Effector memory CD8-positive, alpha-beta T cell (primary cell): ENCODE results near the gene IQSEC1.

ENCODE experiments used
- ATAC-seq: fragments of 150-1000 bp; cut with Tn5 transposase; replicated peaks from 2 replicates; pipeline ENCODE4 v1.10.0; 2021; ENCODE audit warnings: mild to moderate bottlenecking, moderate library complexity
- DNase-seq, 3 experiments: peaks; one replicate each; pipeline ENCODE4 v3.0.0; 2021
- H3K27ac Mint-ChIP-seq, 2 donors: one replicate each; pipeline ENCODE4 v1.8.0; 2022; ENCODE audit warnings: mild to moderate bottlenecking in 2 of 2, mixed read lengths in 2 of 2, moderate library complexity in 2 of 2
- H3K27me3 Mint-ChIP-seq, 2 donors: one replicate each; pipeline ENCODE4 v1.8.0; 2022; ENCODE audit warnings: mixed read lengths in 2 of 2
- H3K36me3 Mint-ChIP-seq: one replicate; pipeline ENCODE4 v1.8.0; 2022; ENCODE audit warnings: mild to moderate bottlenecking, moderate library complexity, mixed read lengths; ENCODE audit not compliant: insufficient read depth
- H3K4me1 Mint-ChIP-seq, 2 donors: one replicate each; pipeline ENCODE4 v1.8.0; 2022; ENCODE audit warnings: low read depth in 2 of 2, mixed read lengths in 2 of 2
- H3K4me3 Mint-ChIP-seq, 2 donors: one replicate each; pipeline ENCODE4 v1.8.0; 2022; ENCODE audit warnings: mild to moderate bottlenecking in 2 of 2, mixed read lengths in 2 of 2, moderate library complexity in 2 of 2
- H3K9me3 Mint-ChIP-seq, 2 donors: one replicate each; pipeline ENCODE4 v1.8.0; 2022; ENCODE audit warnings: mixed read lengths in 2 of 2

The IQSEC1 gene

DNA sequence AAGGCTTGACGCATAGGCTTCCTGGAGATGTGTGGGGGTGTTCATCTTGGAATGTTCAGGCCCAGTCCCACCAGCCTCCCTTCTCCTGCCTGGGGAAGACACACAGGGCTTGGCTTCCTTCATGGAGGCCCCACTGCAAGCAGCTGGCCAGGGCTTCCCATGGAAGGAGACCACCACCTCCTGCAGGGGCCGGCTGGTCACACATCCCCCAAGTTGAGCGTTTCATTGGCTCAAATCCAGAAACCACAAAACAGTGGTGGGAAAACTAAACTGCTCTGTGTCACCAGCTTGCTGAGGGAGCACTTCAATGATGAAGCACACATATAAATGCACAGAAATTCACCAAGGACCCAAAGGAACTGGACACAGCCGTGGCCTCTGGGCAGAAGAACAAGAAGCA is 8.3 kb downstream of the IQSEC1 start:
- H3K4me3 Mint-ChIP-seq: no peak overlapping the region
- H3K36me3 Mint-ChIP-seq: peaks cover 6% of the 10 kb centered on the region
- DNase-seq (no peak), ATAC-seq (no peak)
- H3K27me3 Mint-ChIP-seq: no peaks in the 10 kb centered on the region
- H3K9me3 Mint-ChIP-seq: no peaks in the 10 kb centered on the region
- peaks cover 23 to 38% of the 10 kb centered on the region in 2 donors for H3K4me1 Mint-ChIP-seq
- H3K27ac Mint-ChIP-seq: peak overlapping the region in 1 of 2 donors; percentile 52

DNA sequence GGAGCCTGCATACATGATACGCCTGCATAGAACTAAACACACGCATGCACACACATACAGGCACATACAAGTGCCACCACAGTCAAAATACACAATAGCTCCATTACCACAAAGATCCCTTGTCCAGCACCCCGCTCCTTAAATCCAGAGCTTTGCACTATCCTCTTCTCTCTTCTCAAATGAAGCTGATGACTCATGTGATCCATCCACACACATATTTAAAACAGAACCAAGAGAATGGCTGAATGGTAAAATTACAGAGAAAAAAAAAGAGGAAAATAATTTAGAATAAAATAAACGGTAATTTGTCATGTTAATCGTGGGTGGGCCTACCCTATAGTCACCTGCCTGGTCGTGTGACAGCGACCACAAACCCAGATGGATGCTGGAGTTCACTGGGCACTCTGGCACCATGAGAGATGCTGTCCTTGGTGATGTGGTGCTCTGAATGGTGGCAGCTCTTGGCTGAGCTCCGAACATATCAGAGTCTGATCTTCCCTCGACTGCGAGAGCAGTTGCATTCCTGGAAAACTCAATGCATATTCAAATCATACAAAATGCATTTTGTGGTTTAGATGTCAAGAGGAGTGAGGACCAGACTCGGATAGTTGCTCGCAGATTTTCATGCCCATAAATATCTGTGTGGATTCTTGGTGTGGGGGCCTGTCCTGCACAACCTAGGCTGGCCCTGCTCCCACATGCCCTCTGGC is 8.9 kb downstream of the IQSEC1 start:
- Mint-ChIP-seq H3K4me1 (peaks cover 16 to 32% of the 10 kb centered on the region in 2 donors), H3K4me3 (no peak overlapping the region), H3K27me3 (no peaks in the 10 kb centered on the region), H3K36me3 (peaks cover 3% of the 10 kb centered on the region), H3K27ac (peak overlapping the region; percentile 53 to 76), H3K9me3 (no peaks in the 10 kb centered on the region)
- no peak for DNase-seq
- ATAC-seq: no peak

DNA sequence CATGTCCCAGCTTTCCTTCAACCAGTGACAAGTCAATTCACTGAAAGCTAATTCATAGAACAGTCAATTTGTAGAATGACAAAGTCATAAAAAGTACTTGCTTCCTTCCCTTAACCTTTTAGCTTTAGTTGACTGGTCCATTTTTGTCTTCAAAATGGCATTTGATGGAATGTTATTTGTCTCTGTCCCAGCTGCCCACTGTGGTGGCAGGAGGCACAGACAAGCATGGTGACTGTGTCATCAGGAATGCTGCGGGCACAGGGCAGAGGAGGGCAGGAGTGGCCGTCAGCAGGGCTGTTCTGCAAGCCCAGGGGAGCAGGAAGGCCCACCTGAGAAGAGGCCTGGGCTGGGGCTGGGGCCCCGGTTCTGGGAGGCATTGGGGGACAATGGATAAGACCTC is 10.0 kb downstream of the IQSEC1 start:
- Mint-ChIP-seq H3K4me3 (no peak overlapping the region), H3K27ac (peak overlapping the region in 1 of 2 donors; percentile 76), H3K36me3 (peaks cover 3% of the 10 kb centered on the region), H3K9me3 (no peaks in the 10 kb centered on the region), H3K4me1 (peaks cover 5 to 21% of the 10 kb centered on the region in 2 donors), H3K27me3 (no peaks in the 10 kb centered on the region)
- DNase-seq (no peak), ATAC-seq (no peak)

DNA sequence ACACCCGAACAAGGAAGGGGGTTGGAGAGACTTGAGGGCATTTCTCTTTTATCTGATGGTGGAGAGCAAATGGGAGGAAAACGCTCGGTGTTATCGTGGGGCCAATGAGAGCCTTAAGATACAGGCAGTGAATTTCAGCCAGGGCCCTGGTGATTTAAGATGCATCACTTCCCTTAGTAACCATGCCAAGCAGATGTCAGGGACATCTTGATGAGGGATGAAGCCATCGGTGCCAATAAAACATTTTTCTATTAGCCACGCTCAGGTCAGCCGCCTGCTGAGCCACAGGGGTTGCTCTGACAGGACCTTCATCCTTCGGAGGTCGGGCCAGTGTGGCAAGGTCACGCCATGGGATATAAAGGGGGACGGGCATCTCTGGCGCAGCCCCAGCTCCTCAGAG is 10.6 kb downstream of the IQSEC1 start:
- DNase-seq (no peak), ATAC-seq (no peak)
- Mint-ChIP-seq H3K4me3 (no peak overlapping the region), H3K36me3 (peaks cover 3% of the 10 kb centered on the region), H3K4me1 (peaks cover 9 to 19% of the 10 kb centered on the region in 2 donors), H3K9me3 (no peaks in the 10 kb centered on the region), H3K27me3 (no peaks in the 10 kb centered on the region), H3K27ac (peak overlapping the region in 1 of 2 donors; percentile 76)

DNA sequence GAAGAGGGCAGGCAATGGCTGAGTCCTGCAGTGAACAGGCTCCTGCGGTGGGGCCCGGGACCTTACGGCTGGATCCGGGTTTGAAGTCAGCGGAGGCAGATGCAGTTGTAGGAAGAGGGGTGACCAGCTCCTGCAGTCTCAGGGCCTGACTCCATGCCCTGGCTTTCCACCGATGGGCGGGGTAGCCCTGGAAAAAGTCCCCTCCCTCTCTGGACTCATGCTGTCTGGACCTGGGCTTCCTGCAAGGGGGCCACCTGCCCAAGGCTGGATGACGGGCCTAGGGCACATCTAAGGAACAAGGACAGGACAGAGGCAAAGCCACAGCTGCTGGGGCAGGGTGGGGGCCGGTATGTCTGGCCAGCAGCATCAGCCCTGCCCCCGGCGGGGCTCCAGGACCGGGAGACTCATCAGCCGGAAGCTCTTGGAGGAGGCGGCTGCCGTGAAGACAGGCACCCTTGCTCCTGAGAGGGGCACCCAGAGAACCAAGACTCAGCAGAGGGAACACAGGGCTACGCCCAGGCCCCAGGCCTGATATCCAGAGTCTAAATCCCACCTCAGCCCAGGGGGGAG is 12.8 kb downstream of the IQSEC1 start:
- DNase-seq: no peak
- Mint-ChIP-seq H3K9me3 (no peaks in the 10 kb centered on the region), H3K4me1 (peaks cover 6 to 9% of the 10 kb centered on the region in 2 donors), H3K27me3 (no peaks in the 10 kb centered on the region), H3K27ac (no peak overlapping the region), H3K36me3 (peaks cover 3% of the 10 kb centered on the region), H3K4me3 (no peak overlapping the region)
- no peak for ATAC-seq

GRCh38 chr3:13058346-13059120 is 14.7 kb downstream of the IQSEC1 start:
- H3K9me3 Mint-ChIP-seq: no peaks in the 10 kb centered on the region
- H3K4me3 Mint-ChIP-seq: no peak overlapping the region
- no peak for ATAC-seq
- H3K4me1 Mint-ChIP-seq: peaks cover 3 to 9% of the 10 kb centered on the region in 2 donors
- H3K27me3 Mint-ChIP-seq: no peaks in the 10 kb centered on the region
- peak overlapping the region; percentile 85 to 88 for H3K27ac Mint-ChIP-seq
- DNase-seq: no peak
- H3K36me3 Mint-ChIP-seq: peaks cover 9% of the 10 kb centered on the region

DNA sequence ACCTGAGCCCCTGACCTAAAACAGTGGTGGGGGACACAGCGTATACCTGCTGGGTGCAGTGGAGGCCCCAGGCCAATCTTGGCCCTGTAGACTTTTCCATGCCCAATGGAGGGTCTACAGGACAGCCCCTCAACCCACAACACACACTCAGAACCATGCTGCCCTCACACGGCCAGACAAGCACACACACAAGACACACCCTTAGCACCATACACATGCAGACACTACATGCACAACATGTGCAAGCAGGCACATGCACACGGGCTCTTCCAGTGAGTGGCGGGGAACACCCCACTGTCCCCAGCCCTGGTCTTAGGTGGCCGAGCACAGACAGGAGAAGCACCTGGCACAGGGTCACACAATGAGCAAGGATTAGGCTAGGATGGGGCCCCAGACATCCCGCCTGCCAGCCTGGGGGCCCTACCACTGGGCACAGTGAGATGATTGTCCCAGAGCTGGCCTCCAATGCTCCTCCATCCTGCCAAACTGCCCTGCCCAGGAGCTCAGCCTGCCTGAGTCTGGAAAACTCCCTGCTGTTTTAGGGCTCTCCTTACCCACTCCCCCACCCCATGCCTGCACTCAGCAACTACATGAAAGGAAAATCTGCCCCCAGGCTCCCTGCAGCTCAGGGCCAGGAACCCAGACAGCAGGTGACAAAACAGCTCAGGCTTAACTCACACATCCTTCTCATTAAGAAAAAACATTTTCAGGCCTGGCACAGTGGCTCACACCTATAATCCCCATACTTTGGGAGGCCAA is 15.8 kb downstream of the IQSEC1 start:
- Mint-ChIP-seq H3K27ac (peak overlapping the region in 1 of 2 donors; percentile 57), H3K9me3 (no peaks in the 10 kb centered on the region), H3K27me3 (no peaks in the 10 kb centered on the region), H3K36me3 (peaks cover 9% of the 10 kb centered on the region), H3K4me3 (no peak overlapping the region), H3K4me1 (peaks cover 3 to 7% of the 10 kb centered on the region in 2 donors)
- no peak for ATAC-seq
- no peak for DNase-seq

DNA sequence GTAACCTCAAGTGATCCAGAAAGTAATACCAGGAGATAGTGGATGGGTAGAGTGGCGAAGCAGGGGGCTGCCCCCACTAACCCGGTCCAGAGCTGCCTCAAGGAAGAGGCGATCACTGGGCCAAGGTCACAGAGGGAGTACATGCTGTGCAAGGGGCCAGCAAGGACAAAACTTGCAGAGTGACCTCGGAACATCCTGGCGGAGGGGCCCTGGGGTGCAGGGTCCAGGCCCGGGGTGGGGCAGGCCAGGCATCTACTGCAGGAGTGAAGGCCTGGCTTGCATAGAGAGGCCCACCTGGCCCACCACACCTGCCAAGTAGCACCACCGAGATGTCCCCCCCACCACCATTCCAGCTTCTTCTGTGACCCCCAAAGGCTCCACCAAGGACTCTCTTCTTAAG is 17.6 kb downstream of the IQSEC1 start:
- H3K36me3 Mint-ChIP-seq: peaks cover 6% of the 10 kb centered on the region
- no peak overlapping the region for H3K27ac Mint-ChIP-seq
- no peak overlapping the region for H3K4me3 Mint-ChIP-seq
- ATAC-seq (no peak), DNase-seq (no peak)
- peaks cover 7 to 8% of the 10 kb centered on the region in 2 donors for H3K4me1 Mint-ChIP-seq
- no peaks in the 10 kb centered on the region for H3K9me3 Mint-ChIP-seq
- H3K27me3 Mint-ChIP-seq: no peaks in the 10 kb centered on the region

- Mint-ChIP-seq H3K4me1 (peaks cover 4 to 7% of the 10 kb centered on the region in 2 donors), H3K27me3 (no peaks in the 10 kb centered on the region), H3K4me3 (no peak overlapping the region), H3K27ac (peak overlapping the region in 1 of 2 donors; percentile 44), H3K9me3 (no peaks in the 10 kb centered on the region), H3K36me3 (peaks cover 6% of the 10 kb centered on the region)
- ATAC-seq (no peak), DNase-seq (no peak)
Measured at GRCh38 chr3:13054341-13055285, 18.6 kb downstream of the IQSEC1 start.

DNA sequence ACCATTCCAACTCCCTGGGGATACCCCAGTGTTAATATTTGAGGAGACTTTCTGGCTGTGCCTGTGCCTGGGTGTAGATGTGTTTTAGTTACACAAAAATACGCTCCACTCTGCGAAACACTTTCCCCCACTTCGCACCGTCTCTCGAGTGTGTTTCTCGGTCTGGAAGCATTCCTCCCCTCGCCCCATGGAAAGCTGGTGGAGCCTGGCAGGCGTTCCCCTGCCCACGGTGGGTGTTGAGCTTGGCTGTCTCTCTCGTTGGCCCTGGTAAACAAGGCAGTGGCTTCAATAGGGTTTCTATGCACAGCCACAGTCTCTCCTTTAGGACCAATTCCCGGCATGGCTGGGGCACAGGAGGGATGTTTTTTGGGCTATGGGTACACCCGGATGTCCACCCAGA is 19.3 kb downstream of the IQSEC1 start:
- Mint-ChIP-seq H3K9me3 (no peaks in the 10 kb centered on the region), H3K27me3 (no peaks in the 10 kb centered on the region), H3K4me1 (peaks cover 5 to 7% of the 10 kb centered on the region in 2 donors), H3K27ac (no peak overlapping the region), H3K4me3 (no peak overlapping the region), H3K36me3 (peaks cover 6% of the 10 kb centered on the region)
- ATAC-seq (no peak), DNase-seq (no peak)

GRCh38 chr3:13053420-13053819 is 19.8 kb downstream of the IQSEC1 start:
- H3K27me3 Mint-ChIP-seq: no peaks in the 10 kb centered on the region
- H3K27ac Mint-ChIP-seq: peak overlapping the region in 1 of 2 donors; percentile 1
- ATAC-seq: no peak
- no peak overlapping the region for H3K4me3 Mint-ChIP-seq
- peaks cover 6% of the 10 kb centered on the region for H3K36me3 Mint-ChIP-seq
- DNase-seq: no peak
- peaks cover 10 to 11% of the 10 kb centered on the region in 2 donors for H3K4me1 Mint-ChIP-seq
- no peaks in the 10 kb centered on the region for H3K9me3 Mint-ChIP-seq

GRCh38 chr3:13052191-13052820 is 20.9 kb downstream of the IQSEC1 start:
- Mint-ChIP-seq H3K27me3 (no peaks in the 10 kb centered on the region), H3K4me3 (no peak overlapping the region), H3K4me1 (peaks cover 8 to 11% of the 10 kb centered on the region in 2 donors), H3K9me3 (no peaks in the 10 kb centered on the region), H3K36me3 (peaks cover 6% of the 10 kb centered on the region), H3K27ac (peak overlapping the region in 1 of 2 donors; percentile 1)
- ATAC-seq: no peak
- no peak for DNase-seq
